Panc1 (cell line): ENCODE measurements around the gene TADA1.

Experiments used
- POLR2AphosphoS5 ChIP-seq: IDR thresholded peaks from 2 replicates; pipeline ENCODE4 v1.6.1; 2012; ENCODE audit warnings: mild to moderate bottlenecking, low read depth, low read length, moderate library complexity
- SIN3A ChIP-seq: IDR thresholded peaks from 2 replicates; pipeline ENCODE4 v1.6.1; 2012; ENCODE audit warnings: low read depth, mild to moderate bottlenecking, low read length, moderate library complexity, borderline replicate concordance; ENCODE audit not compliant: insufficient read depth
- TCF7L2 ChIP-seq: IDR thresholded peaks from 2 replicates; pipeline ENCODE4 v1.6.1; 2011; ENCODE audit warnings: mild to moderate bottlenecking, low read depth, low read length, inconsistent platforms
- TF ChIP-seq, protein P1 (sequence below): fragments of 450-650 bp; IDR thresholded peaks from 2 replicates; pipeline ENCODE4 v1.5.1; 2017; ENCODE audit warnings: mild to moderate bottlenecking

GRCh38 chr1:166900987-166901386 is 24.9 kb upstream of the TADA1 start:
- TF ChIP-seq, protein P1, sequence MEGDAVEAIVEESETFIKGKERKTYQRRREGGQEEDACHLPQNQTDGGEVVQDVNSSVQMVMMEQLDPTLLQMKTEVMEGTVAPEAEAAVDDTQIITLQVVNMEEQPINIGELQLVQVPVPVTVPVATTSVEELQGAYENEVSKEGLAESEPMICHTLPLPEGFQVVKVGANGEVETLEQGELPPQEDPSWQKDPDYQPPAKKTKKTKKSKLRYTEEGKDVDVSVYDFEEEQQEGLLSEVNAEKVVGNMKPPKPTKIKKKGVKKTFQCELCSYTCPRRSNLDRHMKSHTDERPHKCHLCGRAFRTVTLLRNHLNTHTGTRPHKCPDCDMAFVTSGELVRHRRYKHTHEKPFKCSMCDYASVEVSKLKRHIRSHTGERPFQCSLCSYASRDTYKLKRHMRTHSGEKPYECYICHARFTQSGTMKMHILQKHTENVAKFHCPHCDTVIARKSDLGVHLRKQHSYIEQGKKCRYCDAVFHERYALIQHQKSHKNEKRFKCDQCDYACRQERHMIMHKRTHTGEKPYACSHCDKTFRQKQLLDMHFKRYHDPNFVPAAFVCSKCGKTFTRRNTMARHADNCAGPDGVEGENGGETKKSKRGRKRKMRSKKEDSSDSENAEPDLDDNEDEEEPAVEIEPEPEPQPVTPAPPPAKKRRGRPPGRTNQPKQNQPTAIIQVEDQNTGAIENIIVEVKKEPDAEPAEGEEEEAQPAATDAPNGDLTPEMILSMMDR, result no peak
- TF ChIP-seq SIN3A, result no peak
- TF ChIP-seq TCF7L2, result no peak
- no peak for TF ChIP-seq POLR2AphosphoS5
